Activated CD4-positive, alpha-beta T cell treated with anti-CD3 and anti-CD28 coated beads for 4 hours (primary cell): ENCODE data around the gene BCDIN3D.
A peak's percentile ranks its signal among the peaks of the same experiment; 100 is the strongest.
"Not testable (repeated sequence)": the region's sequence is repeated elsewhere in the genome, so short reads cannot be mapped to it uniquely, and the experiment has no call there.

ENCODE experiments used
- DNase-seq, 2 donors: peaks; one replicate each; pipeline ENCODE4 v3.0.0-alpha.2; 2020

BCDIN3D gene

GRCh38 chr12:49876070-49876469 is 33.2 kb upstream of the BCDIN3D start:
- DNase-seq: no peak

DNA sequence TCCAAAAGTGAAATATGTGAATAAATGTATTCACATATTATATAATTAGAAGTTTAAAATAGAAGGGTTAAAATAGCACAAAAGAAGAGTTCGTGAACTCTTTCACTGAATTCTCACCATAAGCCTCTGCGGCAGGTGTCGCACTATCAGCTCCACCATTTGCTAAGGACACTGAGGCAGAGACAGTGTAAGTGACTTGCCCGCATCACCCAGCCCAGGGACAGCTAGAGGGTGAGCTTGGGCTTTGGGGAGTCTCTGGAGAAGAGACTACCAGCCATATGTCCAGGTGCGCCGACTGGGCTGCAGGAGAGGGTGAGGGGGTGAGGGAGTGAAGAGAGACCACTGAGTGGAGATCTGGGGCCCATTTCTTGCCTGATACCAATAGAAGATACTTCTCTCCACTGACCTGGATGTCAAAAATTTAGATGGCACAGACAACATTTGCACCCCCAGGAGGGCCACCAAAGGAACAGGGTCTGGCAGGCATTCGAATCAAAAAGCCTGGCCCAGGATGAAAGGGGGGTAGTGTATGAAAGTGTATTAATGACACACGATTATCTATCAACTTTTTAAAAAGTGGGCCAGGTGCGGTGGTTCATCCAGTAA is 32.3 kb upstream of the BCDIN3D start:
- no peak for DNase-seq

DNA sequence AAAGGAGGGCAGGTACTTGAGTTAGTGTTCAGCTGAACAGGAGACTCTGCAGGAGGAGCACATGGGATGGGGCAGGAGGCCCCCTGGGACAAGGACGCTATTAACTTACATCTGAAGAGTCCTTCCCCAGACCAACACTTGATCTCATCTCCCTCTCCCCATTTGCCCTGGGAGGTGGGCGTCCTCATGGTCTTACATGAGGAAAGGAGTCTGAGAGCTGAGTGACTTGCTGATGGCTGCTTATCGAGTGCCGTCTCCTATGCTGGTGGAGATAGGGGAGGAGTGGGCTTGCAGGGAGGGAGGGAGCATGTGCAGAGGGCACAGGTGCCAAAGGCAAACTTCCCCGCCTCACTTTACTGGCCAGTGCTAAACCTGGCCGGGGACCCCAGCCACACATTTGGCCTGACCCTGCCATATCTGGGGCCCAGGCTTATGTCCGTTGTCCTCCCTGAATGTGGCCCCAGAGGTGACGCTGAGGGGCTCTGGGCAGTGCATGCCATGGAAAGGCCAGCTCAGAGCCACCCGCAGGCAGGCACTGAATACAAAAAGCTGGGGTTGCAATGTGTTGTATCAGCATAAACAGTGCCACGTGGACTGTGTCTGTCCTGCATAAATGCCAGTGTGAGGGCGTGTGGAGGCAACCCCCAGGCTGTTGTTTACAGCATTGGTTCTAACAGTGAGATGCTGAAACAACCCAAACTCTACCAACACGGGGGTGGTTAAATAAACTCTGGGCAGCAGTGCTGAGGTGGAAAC is 31.4 kb upstream of the BCDIN3D start:
- no peak for DNase-seq

GRCh38 chr12:49873361-49873934 is 30.5 kb upstream of the BCDIN3D start:
- no peak for DNase-seq

GRCh38 chr12:49872781-49873181 is 29.9 kb upstream of the BCDIN3D start:
- DNase-seq: no peak

DNA sequence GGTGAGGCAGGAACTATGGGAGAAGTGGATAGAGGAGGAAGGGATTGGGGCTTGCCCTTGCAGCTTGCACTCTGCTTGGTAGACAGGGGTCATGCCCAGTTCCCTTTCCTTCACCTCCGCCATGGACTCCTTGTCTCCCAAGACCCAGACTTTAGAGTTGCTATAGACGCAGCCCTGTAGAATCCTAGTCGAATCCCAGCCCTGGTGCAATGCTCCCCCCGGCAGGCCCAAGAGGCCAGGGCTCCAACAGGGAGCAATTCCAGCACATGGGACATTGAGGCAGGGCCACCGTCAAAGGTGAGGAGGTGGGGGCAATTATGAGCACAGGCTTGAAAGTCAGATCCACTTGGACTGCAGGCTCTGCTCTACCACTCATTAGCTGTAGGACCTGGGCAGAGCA is 29.5 kb upstream of the BCDIN3D start:
- DNase-seq: no peak

GRCh38 chr12:49871811-49872251 is 28.9 kb upstream of the BCDIN3D start:
- not testable (repeated sequence) for DNase-seq

DNA sequence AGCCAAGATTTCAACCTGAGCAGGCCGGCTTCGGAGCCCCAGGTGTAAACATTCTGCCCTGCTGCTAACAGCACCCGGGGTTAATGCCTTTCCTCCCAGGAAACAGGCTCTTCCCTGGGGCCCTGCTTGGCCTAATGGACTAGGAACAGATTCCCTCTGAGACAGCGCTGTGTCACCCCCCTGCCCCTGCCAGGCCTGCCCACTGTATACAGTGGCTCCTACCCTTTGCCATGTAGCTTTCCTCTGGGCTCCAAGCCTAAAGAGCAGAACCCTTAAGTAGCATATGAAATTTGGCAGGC is 28.3 kb upstream of the BCDIN3D start:
- DNase-seq: no peak

GRCh38 chr12:49870501-49871262 is 27.8 kb upstream of the BCDIN3D start:
- no peak for DNase-seq

DNA sequence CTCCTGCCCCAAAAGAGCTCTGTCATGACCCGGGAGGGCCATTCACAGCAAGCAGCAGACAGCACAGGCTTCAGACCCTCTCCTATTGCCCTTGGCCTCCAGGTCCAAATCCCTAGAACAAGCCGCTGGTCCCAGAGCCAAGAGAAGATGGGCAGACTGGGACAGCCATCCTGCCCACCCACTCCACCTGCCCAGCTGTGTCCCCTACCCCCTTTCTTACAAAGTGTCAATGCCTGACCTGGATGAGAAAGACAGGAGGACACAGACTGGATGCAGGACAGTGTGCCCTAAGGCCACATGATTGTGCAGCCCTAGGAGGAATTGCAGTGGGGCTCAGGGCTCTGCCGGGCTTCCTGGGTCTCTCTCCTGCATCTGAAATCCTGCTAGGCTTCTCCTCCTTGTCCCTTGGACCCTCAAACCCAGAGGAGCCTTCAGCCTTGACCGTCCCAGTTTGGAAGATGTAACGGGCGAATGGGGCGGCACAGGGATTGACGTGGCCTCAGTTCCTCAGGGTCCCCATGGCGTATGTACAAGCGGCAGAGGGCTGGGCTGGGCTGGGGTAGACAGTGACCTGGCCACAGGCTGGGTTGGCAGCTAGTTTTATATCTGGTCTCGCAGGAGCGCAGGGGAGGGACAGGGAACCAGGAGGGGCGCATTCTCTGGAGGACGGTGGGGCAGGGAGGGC is 27.1 kb upstream of the BCDIN3D start:
- DNase-seq: no peak

- no peak for DNase-seq
These were observed 26.3 kb upstream of the BCDIN3D start for GRCh38 chr12:49868952-49869815.

GRCh38 chr12:49868449-49868848 is 25.5 kb upstream of the BCDIN3D start:
- no peak for DNase-seq

DNA sequence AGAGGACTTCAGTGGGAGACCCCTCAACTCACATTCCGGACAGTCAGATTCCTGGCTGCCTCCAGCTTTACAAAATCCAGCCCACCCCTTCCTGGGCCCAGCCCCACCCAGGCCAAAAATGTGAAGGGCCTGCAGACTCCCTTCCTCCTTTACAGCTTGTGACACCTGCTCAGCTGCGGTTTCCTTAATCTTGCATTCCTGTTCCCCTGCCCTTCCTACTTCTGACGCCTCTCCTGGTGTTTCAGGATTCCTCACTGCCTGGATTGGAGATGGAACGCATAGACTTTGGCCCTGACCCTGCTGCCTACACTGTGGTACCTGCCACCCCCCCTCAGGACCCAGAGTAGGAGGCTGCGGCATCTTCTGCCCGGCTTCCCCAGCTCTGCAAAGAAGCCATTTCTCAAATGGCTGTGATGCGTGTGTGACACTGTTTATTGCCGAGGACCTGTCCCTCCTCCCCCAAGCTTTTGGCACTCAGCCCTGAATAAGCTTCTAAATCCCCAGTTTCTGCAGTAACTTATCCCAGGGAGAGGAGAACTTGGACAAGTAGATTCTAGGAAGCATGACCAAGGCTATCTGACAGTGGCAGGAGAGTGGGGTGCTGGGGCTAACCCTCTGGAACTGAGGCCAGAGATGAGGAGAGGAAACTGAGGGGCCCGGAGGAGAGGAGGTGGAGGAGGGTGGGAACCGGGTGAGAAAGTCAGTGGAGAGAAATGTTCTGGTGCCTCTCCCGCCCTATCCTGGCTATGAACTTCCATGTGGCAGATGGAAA is 24.9 kb upstream of the BCDIN3D start:
- no peak for DNase-seq

DNA sequence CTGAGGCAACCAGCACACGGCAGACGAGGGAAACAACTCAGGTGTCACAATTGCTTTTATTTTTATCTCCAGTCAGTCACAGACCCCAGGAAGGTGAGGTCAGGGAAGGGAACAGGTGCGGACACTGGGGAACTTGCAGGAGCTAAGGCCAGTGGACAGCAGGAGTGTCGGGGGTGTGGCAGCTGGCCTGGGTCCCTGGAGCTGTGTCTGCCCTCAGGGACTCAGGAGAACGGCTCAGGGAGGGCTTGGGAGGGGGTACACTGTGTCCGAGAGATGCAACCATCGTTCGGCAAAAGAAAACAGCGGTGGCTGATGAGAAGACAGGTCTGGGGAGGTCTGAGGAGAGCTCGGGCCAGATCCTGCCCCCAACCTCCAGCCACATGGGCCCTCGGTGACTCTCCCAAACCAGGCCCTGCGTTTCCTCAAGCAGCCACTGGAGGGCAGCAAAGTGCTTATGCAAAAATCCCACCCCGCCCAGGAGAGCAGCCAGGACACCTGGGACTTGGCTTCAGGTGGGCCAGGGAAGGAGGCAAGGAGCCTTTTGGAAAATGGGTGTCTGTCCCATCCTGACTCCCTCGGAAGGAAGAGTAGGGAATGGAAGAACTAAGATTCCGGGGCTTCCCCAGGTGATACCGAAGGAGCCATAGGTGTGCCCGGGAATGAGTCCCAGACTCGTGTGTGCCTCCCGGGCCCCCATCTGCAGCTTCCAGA is 24.1 kb upstream of the BCDIN3D start:
- DNase-seq: peak; percentile 64 to 78

GRCh38 chr12:49865782-49866135 is 22.9 kb upstream of the BCDIN3D start:
- no peak for DNase-seq

- DNase-seq: no peak
These were observed 22.3 kb upstream of the BCDIN3D start for GRCh38 chr12:49865109-49865781.

DNA sequence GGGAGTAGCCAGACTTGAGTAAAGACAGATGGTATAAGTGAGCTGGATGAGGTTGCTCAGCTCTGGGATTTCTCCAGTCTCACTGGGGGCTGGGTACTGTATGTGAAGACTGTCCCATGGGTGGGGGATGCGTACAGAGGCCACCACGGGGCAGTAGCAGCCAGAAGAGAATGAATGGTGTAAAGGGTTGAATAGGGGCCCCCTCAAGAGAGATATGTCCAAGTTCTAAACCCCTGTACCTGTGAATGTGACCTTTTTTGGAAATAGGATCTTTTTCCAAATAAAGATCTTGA is 21.8 kb upstream of the BCDIN3D start:
- DNase-seq: no peak

GRCh38 chr12:49863946-49864797 is 21.3 kb upstream of the BCDIN3D start:
- no peak for DNase-seq

GRCh38 chr12:49860921-49861320 is 18.0 kb upstream of the BCDIN3D start:
- not testable (repeated sequence) for DNase-seq
